Measurements from ENCODE around the gene BABAM2.

- TF ChIP-seq CTCF (IDR thresholded peaks at IDR 0.05): no peak
- TF ChIP-seq POLR2A (IDR thresholded peaks at IDR 0.05): no peak
Observed at GRCh38 chr2:28004086-28004485, 113.6 kb downstream of the BABAM2 start.

All from sigmoid colon (tissue), 3 donors.